Dermis blood vessel endothelial cell (primary cell): ENCODE data around the gene IFITM10. TPM values are rescaled to one million over a fixed set of nuclear protein-coding genes. Genes with fewer than 3 reads are reported as not detected.
"Not testable (repeated sequence)": the region's sequence is repeated elsewhere in the genome, so short reads cannot be mapped to it uniquely, and the experiment has no call there.

Experiments
- DNase-seq: peaks from one replicate; pipeline ENCODE4 v3.0.0; 2010
- total RNA-seq: library from RNA; depleted of rRNA; stranded (reverse); fragments of >200 nt; gene quantifications from 2 replicates; pipeline ENCODE4 v1.2.3, GENCODE V29; 2014

Gene IFITM10
- total RNA-seq, 1 donor from 2014 or later = 1.5 TPM

DNA sequence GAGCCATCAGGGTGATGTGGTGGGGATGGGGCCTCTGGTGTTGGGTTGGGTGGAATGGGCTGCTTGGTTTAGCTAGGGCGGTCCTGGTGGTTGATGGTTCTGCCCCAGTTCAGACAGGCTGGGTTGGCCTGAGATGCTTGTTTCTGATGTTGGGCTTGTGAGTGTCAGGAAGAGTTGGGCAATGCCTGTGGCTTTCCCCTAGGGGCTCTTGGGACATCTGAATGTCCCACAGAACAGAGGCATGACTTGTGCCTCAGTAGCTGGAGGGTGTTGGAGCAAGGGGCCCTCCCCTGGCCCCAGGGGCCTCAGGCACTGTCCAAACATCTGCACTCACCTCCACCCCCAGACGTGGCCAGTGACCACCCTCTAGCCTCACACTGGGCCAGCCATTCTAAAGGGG is 27.3 kb upstream of the IFITM10 start:
- DNase-seq = no peak

DNA sequence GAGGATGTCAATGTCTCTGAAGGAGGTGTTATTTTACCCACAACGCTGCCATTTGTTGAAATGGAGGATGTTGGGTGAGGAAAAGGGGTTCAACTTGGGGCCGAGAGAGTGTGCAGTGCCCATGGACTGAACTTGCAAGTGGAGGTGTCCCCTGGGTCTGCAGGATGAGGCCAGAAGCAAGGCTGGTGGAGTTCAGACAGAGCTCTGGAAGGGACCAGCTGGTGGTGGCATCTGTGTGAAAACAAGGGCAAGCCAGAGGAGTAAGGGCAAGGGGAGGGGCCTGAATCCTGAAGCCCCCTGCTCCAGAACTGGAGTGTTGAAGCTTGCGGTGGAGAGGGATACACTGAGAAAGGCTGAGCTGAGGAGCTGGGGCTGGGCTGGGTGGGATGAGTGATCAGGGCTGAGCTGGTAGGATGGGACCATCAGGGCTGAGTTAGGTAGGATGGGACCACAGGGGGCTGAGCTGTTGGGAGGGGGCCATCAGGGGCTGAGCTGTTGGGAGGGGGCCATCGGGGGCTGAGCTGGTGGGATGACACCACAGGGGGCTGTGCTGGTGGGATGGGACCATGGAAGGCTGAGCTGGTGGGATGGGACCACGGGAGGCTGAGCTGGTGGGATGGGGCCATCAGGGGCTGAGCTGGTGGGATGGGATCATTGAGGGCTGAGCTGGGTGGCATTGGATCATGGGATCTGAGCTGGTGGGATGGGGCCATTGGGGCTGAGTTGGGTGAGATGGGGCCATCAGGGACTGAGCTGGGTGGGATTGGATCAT is 26.7 kb upstream of the IFITM10 start:
- DNase-seq = no peak

DNA sequence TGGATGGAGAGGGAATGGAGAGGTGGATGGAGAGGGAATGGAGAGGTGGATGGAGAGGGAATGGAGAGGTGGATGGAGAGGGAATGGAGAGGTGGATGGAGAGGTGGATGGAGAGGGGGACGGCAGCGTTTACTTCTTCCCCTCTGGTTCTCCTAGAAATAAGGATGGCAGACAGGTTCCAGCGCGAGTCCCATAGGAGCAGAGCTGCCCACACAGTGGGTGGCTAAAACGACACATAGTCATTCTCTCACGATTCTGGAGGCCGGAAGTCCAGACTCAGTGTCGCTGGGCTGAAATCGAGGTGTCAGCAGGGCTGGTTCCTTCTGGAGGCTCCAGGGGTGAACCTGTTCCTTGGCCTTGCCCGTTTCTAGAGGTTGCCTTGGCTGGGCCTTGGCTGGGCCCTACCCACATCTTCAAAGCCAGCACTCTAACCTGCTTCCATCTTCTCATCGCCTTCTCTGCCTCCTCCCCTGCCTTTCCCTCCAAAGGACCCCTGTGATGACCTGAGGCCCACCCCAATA is 26.0 kb upstream of the IFITM10 start:
- no peak for DNase-seq

DNA sequence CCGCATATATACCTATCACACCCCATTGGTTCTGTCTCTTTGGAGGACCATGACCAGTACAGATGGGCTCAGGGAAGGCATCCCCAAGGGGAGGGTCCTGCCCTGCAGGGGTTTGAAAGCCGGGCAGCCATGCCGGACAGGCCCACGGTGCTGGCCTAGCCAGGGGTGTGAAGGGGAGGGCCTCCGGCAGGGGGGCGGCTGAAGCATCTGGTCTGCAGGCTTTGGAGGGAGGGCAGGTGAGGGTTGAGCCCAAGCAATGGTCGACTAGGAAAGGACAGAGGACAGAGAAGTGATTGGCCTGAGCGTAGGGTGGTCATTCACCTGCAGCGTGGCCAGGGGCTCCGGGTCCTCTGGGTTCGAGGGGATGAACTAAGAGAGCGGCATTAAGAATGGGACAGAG is 24.5 kb upstream of the IFITM10 start:
- DNase-seq = no peak

DNA sequence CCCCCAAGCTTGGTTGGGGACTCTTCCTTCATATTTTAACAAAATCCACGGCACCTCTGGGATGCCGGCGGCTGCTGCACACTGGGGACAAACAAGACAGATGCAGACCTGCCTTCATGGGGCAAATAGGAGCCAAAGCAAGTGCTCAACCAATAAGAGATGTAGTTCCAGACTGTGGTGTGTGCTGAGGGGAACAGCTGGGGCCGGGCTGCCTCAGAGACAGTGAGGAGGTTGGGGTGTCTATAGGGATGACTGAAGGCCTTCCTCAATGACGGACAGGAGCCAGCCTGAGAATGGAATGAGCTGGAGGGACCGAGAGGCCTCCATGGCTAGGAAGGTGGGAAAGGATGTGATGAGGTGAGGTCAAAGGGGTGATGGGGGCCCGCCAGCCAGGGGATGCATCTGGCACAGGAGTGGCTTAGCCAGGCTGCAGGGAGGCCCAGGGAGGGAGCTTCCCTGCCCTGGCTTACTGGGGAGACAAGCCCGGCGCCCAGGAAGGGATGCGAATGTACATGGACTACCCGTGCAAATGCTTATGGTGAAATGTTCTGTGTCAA is 23.7 kb upstream of the IFITM10 start:
- DNase-seq = no peak

DNA sequence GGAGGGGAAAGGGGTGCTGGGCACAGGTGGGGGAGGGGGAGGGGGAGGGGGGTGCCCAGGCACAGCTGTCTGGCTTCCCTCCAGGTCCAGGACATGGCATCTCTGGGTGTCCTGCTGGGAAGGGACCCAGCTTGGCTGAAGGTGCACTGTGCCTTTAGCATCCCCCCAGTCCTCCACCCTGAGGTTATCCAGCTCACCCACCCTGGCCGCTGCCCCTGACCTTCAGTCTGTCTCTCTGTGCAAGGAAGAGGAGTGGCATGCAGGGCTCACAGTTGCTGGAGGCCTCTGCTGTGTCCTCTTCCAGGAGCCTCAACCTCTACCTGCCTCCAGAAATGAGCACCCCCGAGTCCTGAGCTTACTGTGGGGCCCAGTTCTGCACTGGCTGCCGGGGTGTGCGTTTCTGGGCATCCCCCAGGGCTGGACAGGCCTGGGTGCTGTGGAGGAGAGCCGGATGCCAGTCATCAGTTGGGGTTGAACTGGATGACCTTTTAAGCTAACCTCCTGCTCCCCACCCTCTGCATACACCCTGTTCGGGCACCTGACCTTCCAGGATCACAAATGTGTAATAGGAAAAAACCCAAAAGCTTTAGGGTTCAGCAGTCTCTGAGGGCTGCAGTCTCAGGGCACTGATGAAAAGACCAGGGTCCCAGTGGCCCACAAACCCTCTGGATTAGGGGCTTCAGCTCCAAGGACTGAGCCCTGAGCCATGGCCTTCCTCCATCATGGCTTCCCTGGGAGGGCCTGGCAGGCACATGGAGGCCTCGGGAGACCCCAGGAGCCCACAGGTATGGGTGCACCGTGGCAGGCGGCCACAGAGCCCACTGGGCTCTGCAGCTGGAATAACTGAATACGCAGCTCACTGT is 23.0 kb upstream of the IFITM10 start:
- no peak for DNase-seq

DNA sequence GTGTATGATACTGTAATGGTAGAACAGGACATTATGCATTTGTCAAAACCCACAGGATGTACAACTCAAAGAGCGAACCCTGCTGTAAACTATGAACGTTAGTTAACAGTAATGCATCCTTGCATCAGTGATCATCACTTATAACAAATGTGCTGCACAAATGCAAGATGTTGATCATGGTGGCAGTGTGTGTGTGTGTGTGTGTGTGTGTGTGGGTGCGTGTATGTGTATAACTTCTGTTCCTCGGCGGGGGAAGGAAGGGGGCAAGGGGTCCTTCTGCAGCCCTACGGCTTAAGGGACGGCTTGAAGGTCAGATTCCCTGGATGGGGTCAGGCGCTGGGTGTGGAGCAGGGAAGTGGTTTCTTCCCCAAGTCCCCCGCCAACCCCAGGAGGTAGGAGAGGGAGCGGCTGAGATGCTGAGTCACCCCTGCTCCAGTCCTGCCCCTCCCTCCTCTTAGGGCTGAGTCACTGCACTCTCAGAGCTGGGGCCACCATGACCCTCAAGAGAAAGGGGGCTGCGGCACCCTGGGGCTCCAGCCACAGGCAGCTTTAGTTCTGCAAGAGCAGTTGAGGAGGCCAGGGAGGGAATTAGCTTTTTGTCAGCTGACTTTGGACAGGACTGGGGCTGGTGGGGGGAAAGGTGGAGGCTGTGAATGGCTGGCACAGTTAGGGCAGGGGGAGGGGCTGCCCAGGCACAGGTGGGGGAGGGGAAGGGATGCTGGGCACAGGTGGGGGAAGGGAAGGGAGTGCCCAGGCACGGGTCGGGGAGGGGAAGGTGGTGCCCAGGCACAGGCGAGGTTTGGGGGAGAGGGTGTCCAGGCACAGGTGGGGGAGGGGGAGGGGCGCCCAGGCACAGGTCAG is 22.1 kb upstream of the IFITM10 start:
- peak; percentile 75 for DNase-seq

DNA sequence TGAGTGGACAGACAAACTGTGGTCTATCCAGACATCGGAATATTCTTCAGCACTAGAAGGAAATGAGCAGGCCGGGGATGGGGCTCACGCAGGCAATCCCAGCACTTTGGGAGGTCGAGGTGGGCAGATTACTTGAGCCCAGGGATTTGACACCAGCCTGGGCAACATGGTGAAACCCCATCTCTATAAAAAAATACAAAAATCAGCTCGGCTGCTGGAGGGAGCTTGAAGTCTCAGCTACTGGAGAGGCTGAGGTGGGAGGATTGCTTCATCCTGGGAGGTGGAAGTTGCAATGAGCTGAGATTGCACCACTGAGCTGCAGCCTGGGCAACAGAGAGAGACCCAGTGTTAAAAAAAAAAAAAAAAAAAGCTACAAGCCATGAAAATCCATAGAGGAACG is 21.3 kb upstream of the IFITM10 start:
- DNase-seq = no peak

DNA sequence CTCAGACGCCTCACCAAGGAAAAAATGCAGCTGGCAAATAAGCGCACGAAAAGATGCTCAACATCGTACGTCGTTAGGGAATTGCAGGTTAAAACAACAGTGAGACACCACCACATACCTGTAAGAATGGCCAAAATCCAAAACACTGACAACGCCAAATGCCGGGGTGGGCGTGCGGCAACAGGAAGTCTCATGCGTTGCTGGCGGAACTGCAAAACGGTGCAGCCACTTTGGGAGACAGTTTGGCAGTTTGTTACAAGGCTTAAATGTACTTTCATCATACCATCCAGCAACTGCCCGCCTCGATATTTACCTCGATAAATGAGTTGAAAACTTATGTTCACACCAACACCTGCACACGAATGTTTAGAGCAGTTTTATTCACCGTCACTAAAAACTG is 20.9 kb upstream of the IFITM10 start:
- no peak for DNase-seq

DNA sequence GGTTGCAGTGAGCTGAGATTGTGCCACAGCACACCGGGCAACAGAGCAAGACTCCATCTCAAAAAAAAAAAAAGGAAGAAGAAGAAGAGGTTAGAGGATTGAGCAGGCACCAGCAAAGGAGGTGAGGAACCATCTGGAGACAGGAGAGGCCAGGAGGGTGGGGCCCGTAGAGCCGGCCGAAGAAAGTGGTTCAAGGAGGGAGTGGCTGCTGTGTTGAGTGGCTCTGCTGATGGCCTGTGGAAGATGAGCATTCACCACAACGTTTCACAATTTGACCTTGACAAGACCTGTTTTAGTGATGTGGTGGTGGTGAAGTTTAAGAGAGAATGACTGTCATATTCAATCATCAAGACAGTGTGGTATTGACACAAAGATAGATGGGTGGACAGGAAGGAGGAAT is 20.1 kb upstream of the IFITM10 start:
- no peak for DNase-seq

DNA sequence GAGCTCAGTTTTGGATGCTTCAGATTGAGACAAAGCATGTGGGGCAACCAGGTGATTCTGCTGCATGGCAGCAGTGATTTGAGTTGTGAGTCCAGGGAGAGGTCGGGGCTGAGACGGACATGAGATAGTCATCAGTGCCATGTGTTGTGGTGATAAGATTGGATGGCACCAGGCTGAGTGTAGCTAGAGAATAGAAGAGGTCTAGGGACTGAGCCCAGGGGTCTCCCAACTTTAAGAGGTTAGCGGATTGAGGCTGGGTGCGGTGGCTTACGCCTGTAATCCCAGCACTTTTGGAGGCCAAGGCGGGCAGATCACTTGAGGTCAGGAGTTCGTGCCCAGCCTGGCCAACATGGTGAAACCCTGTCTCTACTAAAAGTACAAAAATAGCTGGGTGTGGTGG is 19.7 kb upstream of the IFITM10 start:
- no peak for DNase-seq

DNA sequence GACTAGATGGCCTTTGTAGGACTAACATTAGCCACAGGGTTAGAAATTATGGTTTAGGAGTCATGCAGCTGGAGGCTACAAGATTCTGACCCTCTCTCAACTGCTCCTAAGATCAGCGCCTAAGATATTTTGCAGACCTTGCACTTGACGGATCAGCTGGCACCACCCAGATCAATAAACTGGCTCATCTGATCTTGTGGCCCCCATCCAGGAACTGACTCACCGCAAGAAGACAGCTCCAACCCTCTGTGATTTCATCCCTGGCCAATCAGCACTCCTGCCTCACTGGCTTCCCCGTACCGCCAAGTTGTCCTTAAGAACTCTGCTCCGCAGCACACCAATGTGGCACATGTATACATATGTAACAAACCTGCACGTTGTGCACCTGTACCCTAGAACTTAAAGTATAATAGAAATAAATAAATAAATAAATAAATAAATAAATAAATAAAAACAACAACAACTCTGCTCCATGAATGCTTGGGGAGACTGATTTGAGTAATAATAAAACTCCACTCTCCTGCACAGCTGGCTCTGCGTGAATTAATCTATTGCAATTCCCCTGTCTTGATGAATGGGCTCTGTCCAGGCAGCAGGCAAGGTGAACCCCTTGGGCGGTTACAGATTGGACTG is 19.0 kb upstream of the IFITM10 start:
- DNase-seq = not testable (repeated sequence)

DNA sequence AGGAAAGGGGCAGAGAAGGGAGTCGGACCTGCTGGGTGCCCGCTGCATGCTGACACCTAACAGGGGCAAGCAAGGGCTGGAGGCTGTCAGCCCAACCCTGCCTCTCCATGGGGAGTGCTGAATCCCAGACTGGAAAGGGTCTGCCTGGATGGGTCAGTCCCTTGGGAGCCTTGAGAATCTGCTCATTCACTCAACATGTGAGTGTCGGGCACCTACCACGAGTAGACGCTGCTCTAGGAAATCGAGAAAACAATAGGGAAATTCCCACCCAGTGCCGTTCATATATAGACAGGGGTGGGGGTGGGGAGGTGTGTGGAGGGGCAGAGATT is 17.7 kb upstream of the IFITM10 start:
- no peak for DNase-seq

DNA sequence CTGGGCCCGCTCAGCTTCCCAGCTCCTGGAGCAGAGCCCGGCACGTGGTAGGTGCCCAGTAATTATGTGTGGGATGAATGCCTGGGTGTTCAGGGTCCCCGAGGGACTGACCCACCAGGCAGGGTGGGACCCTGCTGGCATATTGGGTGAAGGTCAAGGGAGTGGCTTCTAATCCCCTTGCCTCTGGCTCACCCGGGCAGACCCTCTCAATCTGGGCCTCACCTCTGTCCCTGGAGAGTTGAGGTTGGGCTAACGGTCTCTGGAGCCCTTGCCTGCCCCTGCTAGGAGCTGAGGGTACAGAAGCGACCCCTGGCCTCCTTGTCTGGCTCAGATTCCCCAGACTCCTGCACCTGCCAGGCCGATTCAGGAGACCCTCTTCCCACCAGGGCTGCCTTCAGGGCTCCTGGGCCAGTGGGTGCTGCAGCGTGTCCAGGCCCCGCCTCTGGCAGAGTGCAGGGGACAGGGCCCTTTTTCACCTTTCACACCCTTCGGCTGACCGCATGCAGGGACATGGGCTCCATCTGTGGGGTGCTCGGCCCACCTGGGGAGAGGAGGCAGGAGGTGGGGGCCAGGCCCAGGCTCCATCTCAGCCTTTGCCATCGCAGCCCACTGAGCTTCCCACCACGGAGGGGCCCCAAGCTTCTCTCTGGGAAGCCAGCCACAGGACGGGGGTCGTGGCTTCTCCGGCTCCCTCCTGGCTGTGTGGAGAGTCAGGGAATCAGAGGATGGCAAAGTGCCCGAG is 17.2 kb upstream of the IFITM10 start:
- no peak for DNase-seq

DNA sequence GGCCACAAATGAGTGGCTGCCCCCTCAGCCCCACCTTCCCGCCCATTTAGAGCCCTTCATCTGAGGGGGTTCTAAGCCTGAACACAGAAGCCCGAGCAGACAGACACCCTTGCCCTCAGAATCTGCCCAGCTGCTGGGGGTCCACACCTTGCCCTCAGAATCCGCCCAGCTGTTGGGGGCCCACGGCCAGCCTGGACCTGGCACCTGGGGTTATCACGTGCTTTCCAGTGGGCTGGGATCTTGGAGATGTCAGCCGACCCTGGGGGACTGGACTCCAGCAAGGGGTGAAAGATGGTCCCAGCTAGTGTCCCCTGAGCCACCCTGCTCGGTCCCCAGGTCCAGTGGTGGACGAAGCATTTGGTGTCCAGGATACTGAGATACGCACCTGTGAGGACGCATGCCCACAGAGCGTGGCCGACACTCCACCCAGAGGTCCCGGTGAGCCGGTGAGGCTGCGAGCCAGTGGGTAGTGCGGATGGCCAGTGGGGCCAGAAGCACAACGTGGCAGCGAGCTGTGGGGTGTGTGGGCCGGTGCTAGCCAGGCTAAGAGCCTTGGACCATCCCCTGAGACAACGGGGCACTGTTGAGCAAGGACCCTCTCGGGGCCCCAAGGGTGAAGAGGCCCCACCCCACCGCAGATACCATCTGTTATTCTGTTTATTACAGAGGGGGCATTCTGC is 16.5 kb upstream of the IFITM10 start:
- DNase-seq = no peak

DNA sequence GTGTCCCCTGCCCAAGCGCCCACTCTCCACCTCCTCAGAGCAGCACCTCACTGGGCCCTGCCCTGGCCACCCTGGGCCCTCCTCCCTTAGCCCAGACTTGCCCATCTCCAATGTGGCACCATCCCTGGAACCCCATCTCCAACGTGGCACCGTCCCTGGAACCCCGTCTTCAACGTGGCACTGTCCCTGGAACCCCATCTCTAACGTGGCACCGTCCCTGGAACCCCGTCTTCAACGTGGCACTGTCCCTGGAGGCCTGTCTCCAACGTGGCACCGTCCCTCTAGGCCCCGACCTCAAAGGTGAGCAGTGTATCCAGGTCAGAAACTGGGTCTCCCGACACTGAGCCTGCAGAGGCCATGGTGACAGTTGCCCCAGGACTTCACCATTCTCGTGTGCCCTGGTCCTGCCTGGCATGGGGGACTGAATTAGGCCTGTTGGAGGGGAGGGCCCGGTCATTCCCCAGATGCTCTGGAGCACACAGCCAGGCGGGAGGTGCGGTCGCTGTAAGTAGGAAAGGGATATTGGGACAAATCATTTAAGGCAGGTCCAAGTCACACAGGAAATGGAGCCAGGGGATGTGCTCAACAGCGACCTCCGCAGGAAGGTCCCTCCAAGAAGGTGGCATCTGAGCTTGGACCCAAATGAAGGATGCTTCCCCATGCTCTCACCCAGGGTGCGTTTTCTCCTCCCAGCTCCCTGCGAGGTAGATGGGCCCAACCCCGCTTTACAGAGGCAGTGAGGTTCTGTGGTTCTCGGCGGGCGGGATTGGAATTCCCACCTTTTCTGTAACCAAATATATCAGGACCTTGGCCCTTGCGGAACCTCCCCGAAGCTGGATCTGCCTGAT is 15.7 kb upstream of the IFITM10 start:
- no peak for DNase-seq

DNA sequence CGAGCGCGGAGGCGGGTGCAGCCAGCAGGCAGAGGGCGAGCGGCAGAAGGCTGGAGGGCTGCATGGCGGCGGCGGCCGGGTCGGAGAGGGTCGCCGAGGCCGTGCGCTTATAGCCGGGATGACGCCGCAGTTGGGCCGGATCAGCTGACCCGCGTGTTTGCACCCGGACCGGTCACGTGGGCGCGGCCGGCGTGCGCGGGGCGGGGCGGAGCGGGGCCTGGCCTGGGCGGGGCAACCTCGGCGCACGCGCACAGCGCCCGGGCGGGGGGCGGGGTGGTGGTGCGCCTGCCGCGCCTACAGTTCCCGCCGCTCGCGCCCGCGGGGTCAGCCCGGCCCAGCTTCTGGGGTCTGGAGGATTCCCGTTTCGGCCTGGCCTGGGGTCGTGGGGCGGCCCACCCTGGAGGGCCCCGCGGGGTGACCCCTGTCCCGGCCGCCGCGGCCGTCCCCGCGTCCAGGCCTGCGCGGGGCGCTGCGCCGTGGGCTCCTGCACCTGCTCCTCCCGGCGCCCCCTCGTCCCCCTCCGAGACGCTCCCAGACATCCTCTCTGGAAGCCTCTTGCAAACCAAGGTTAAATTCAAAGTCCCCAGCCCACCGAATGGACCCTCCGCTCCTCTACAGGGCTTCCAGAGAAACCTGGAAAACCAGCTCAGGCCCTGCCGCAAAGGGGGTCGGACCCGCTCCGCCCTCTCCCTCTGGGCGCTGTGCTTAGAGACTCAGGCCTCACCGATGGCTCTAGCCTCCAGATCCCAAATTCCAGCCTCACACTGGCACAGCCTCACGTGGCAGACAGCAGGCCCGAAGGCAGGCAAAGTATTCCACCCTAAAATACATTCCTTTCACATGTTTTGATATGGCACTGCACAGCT is 13.6 kb upstream of the IFITM10 start, which contains the start of gene CTSD:
CTSD (minus strand) TSS at position 132 of the 866 bp plus-strand sequence; CDS start at position 64, 68 bp downstream.
- peak; percentile 89 for DNase-seq

DNA sequence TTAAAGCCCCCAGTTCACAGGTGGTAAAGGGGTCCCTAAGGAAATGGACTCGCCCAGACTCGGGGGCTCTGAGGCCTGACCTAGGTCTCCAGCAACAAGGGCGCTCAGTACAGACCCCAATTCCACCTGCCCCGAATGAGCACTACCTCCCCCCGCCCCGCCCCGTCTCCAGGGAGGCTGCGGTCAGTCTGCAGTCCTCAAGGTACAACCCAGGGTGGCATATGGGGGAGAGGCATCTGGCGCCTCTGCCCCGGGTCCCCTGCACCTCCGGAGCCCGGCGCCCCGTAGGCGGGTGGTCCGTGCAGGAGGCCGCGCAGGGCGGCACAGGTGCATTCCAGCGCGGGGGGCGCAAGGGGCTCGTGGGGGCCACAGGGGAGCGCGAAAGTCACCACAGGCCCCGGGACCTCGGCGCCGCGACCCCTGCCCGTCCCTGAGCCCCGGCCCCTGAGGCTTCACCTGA is 13.0 kb upstream of the IFITM10 start:
- DNase-seq = no peak
